ENCODE measurements around the gene PRR23E.

The PRR23E gene

DNA sequence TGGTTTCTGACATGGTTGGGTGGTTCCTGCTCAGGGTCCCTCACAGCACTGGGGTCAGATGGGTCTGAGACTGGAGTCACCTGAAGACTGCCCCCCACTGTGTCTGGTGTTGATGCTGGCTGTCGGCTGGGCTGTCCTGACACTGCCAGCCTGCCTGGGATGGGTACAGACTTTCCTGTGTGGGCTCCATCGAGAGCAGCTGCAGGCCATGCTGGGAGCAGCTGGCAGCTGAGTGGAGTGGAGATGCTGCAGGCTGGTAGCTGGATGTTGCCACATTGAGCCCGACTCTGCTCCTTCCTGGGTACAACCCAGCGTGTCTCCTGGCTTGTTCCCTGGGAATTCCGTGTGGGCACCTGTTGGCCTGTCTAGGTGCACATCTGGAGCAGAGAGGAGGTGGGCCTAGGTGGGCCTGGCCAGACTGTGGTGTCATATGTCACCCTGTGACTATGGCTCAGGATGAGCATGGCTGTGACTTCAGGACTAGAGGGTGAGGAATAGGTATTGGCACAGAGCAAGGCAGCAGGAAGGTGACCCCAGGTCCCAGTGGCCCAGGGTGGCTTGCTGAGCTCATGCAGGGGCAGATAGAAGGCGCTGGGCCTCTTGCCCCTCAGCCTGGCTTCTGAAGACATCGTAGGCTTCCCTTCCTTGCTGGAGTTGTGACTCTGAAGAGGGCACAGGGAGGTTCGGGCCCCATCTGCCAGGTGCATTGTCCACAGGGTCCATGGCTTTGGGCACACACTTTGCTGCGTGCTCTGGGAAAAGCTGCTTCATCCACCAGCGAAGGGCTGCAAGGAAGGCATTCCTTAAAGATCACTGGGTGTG is 40.0 kb upstream of the PRR23E start:
- Histone ChIP-seq H3K36me3 (ENCODE audit: control insufficient read depth in 2 of 2, insufficient read depth in 1 of 2, low read length in 2 of 2) (no peaks in the 10 kb centered on the region), H3K4me3 (ENCODE audit: low read depth, low read length) (no peak overlapping the region), H3K9me3 (ENCODE audit: control insufficient read depth, insufficient read depth, low read depth, low read length) (no peaks in the 10 kb centered on the region), H3K27ac (ENCODE audit: extremely low read depth, low read depth, low read length) (no peak overlapping the region), H3K4me1 (ENCODE audit: control insufficient read depth, insufficient read depth, low read length) (no peaks in the 10 kb centered on the region)
- POLR2A ChIA-PET = no interaction called here
- TF ChIP-seq ZNF266 (tag by site-specific recombination; IDR thresholded peaks at IDR 0.05; ENCODE audit: low read depth) = no peak
- CTCF ChIA-PET = no interaction called here

- H3K36me3 ChIP-seq (ENCODE audit: control insufficient read depth in 2 of 2, insufficient read depth in 1 of 2, low read length in 2 of 2) = no peaks in the 10 kb centered on the region
- POLR2A ChIA-PET = no interaction called here
- H3K27ac ChIP-seq (ENCODE audit: extremely low read depth, low read depth, low read length) = no peak overlapping the region
- CTCF ChIA-PET = no interaction called here
- no peaks in the 10 kb centered on the region for H3K9me3 ChIP-seq (ENCODE audit: control insufficient read depth, insufficient read depth, low read depth, low read length)
- no peak overlapping the region for H3K4me3 ChIP-seq (ENCODE audit: low read depth, low read length)
- H3K4me1 ChIP-seq (ENCODE audit: control insufficient read depth, insufficient read depth, low read length) = no peaks in the 10 kb centered on the region
- TF ChIP-seq ZNF837 (tag by site-specific recombination; IDR thresholded peaks at IDR 0.05) = no peak
- no peak for TF ChIP-seq KLF16 (tag by site-specific recombination; IDR thresholded peaks at IDR 0.05)
- TF ChIP-seq, protein P1, sequence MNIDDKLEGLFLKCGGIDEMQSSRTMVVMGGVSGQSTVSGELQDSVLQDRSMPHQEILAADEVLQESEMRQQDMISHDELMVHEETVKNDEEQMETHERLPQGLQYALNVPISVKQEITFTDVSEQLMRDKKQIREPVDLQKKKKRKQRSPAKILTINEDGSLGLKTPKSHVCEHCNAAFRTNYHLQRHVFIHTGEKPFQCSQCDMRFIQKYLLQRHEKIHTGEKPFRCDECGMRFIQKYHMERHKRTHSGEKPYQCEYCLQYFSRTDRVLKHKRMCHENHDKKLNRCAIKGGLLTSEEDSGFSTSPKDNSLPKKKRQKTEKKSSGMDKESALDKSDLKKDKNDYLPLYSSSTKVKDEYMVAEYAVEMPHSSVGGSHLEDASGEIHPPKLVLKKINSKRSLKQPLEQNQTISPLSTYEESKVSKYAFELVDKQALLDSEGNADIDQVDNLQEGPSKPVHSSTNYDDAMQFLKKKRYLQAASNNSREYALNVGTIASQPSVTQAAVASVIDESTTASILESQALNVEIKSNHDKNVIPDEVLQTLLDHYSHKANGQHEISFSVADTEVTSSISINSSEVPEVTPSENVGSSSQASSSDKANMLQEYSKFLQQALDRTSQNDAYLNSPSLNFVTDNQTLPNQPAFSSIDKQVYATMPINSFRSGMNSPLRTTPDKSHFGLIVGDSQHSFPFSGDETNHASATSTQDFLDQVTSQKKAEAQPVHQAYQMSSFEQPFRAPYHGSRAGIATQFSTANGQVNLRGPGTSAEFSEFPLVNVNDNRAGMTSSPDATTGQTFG (tag by site-specific recombination; IDR thresholded peaks at IDR 0.05; ENCODE audit: borderline replicate concordance) = no peak
- TF ChIP-seq ZBTB1 (tag by site-specific recombination; IDR thresholded peaks at IDR 0.05) = no peak
- TF ChIP-seq KLF1 (tag by site-specific recombination; IDR thresholded peaks at IDR 0.05) = no peak
- no peak for TF ChIP-seq ZNF2 (tag by site-specific recombination; IDR thresholded peaks at IDR 0.05)
- no peak for TF ChIP-seq ZNF174 (tag by site-specific recombination; IDR thresholded peaks at IDR 0.05)
- no peak for TF ChIP-seq BCL11A (tag by site-specific recombination; IDR thresholded peaks at IDR 0.05; ENCODE audit: low read depth)
- TF ChIP-seq ZBTB26 (tag by site-specific recombination; optimal IDR thresholded peaks at IDR 0.05) = no peak
- TF ChIP-seq ZNF658 (tag by site-specific recombination; IDR thresholded peaks at IDR 0.05) = no peak
- no peak for TF ChIP-seq ZNF629 (tag by site-specific recombination; IDR thresholded peaks at IDR 0.05)
- TF ChIP-seq TRIM28 (IDR thresholded peaks at IDR 0.05; ENCODE audit: borderline replicate concordance, low read length) = no peak
- no peak for TF ChIP-seq ZNF670 (tag by site-specific recombination; IDR thresholded peaks at IDR 0.05; ENCODE audit: low read depth)
- no peak for TF ChIP-seq SCRT1 (tag by site-specific recombination; IDR thresholded peaks at IDR 0.05; ENCODE audit: borderline replicate concordance)
- no peak for TF ChIP-seq ZNF350 (tag by site-specific recombination; IDR thresholded peaks at IDR 0.05)
- TF ChIP-seq ZNF24 (tag by site-specific recombination; IDR thresholded peaks at IDR 0.05) = no peak
These were observed 39.5 kb upstream of the PRR23E start for GRCh38 chr3:127153506-127153815.

DNA sequence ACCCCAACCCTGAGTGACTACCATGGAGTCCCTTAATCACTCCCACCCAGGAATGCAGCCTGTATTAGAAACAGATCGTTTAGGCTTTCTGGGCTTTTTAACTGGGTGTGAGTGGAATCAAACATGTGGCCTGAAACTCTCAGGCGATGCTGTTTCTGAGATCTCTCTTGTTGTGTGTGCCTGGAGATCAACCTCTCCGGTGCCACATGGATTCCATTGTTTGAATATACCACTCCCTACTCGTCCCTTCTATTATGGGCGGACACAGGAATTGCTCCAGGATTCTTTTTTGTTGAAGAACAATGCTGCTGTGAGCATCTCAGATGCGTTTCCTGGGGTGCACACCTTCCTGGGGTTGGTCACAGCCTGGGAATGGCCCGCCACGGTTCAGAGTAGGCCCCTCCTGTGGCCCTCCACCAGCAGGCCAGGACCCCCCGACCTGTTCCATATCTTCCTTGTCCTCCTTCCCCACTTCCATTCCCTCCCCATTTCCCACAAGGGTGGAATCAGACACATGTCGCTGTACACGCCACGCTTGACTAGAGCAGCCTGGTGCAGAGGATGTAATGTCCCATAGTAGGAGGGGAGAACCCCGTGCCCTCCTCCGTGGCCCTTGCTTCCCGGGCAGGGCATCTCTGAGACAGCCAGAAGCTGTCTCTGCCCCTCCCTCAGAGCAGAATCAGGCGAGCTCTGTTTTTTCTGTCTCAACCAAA is 36.4 kb upstream of the PRR23E start:
- ChIA-PET POLR2A (no interaction called here), CTCF (no interaction called here)
- Histone ChIP-seq H3K4me3 (ENCODE audit: low read depth, low read length) (no peak overlapping the region), H3K9me3 (ENCODE audit: control insufficient read depth, insufficient read depth, low read depth, low read length) (no peaks in the 10 kb centered on the region), H3K27ac (ENCODE audit: extremely low read depth, low read depth, low read length) (no peak overlapping the region), H3K4me1 (ENCODE audit: control insufficient read depth, insufficient read depth, low read length) (no peaks in the 10 kb centered on the region), H3K36me3 (ENCODE audit: control insufficient read depth in 2 of 2, insufficient read depth in 1 of 2, low read length in 2 of 2) (no peaks in the 10 kb centered on the region)
- no peak for TF ChIP-seq ZFP69B (tag by site-specific recombination; IDR thresholded peaks at IDR 0.05)
- TF ChIP-seq ZNF777 (tag by site-specific recombination; IDR thresholded peaks at IDR 0.05; ENCODE audit: borderline replicate concordance) = no peak
- TF ChIP-seq ZNF266 (tag by site-specific recombination; IDR thresholded peaks at IDR 0.05; ENCODE audit: low read depth) = no peak
- no peak for TF ChIP-seq ZNF561 (tag by site-specific recombination; IDR thresholded peaks at IDR 0.05; ENCODE audit: borderline replicate concordance)

Data from HEK293 (cell line).